Subcutaneous adipose tissue (tissue), 4 donors: ENCODE measurements around the gene PNKP. TPM values are rescaled to one million over a fixed set of nuclear protein-coding genes. Genes with fewer than 3 reads are reported as not detected.

ENCODE experiments used
- CTCF ChIP-seq: fragments of 450-650 bp; IDR thresholded peaks from one replicate; pipeline ENCODE4 v1.5.1; 2016; ENCODE audit warnings: low read depth, mild to moderate bottlenecking, control low read depth, antibody characterized with exemption, moderate library complexity
- small RNA-seq: library from RNA; depleted of rRNA; stranded (forward); fragments of <200 nt; gene quantifications from one replicate; pipeline ENCODE3, GENCODE V24; 2016
- total RNA-seq, 4 donors: library from RNA; depleted of rRNA; stranded (reverse); fragments of >200 nt; gene quantifications; one replicate each; pipeline ENCODE4 v1.1.0, GENCODE V29; 2016

PNKP gene
- total RNA-seq, 4 donors from 2014 or later: 25.9 to 48.0 (median 38.7) TPM

GRCh38 chr19:49811328-49811727, 56.0 kb downstream of the PNKP start:
- TF ChIP-seq CTCF: no peak

Small RNA genes lying within 50 kb of the gene (small RNA-seq; reads per million reads assigned to genes)
- gene MIR4749: not detected

Other genes with a start within 250 kb of the PNKP start
- 100 to 1,000 TPM in 2 of 4 donors, 10 to 100 TPM in 2; 62.9 to 113 (median 101) TPM for gene RRAS, start 227.4 kb downstream of the PNKP start, total RNA-seq
- 10 to 100 TPM in 3 of 4 donors, 1 to 10 TPM in 1; 8.8 to 33.3 (median 11.3) TPM for gene SCAF1, start 225.4 kb downstream of the PNKP start, total RNA-seq
- 10 to 100 TPM; 21.8 to 66.5 (median 39.0) TPM for gene IRF3, start 201.7 kb downstream of the PNKP start, total RNA-seq
- 1 to 10 TPM; 2.1 to 7.9 (median 3.3) TPM for gene BCL2L12, start 201.6 kb downstream of the PNKP start, total RNA-seq
- 100 to 1,000 TPM in 1 of 4 donors, 10 to 100 TPM in 3; 63.8 to 104 (median 78.2) TPM for gene PRMT1, start 190.3 kb downstream of the PNKP start, total RNA-seq
- gene ADM5, start 178.0 kb downstream of the PNKP start, total RNA-seq: 1 to 10 TPM in 3 of 4 donors, not detected in 1; 1.0 to 2.6 (median 2.1) TPM
- 1 to 10 TPM in 1 of 4 donors, under 1 TPM in 2, not detected in 1; 0.38 to 2.6 (median 0.85) TPM for gene CPT1C, start 176.5 kb downstream of the PNKP start, total RNA-seq
- 1 to 10 TPM in 1 of 4 donors, under 1 TPM in 3; 0.49 to 2.8 (median 0.59) TPM for gene TSKS, start 104.3 kb downstream of the PNKP start, total RNA-seq
- gene AP2A1, start 100.6 kb downstream of the PNKP start, total RNA-seq: 100 to 1,000 TPM in 1 of 4 donors, 10 to 100 TPM in 3; 48.9 to 112 (median 57.9) TPM
- 10 to 100 TPM in 3 of 4 donors, 1 to 10 TPM in 1; 6.7 to 18.6 (median 13.3) TPM for gene FUZ, start 54.3 kb downstream of the PNKP start, total RNA-seq
- 10 to 100 TPM; 15.2 to 30.5 (median 16.4) TPM for gene MED25, start 49.3 kb downstream of the PNKP start, total RNA-seq
- gene PTOV1, start 16.4 kb downstream of the PNKP start, total RNA-seq: 10 to 100 TPM; 39.3 to 65.9 (median 44.2) TPM
- gene AKT1S1, start 9.8 kb upstream of the PNKP start, total RNA-seq: 10 to 100 TPM in 2 of 4 donors, 1 to 10 TPM in 2; 5.5 to 20.3 (median 9.1) TPM
- 10 to 100 TPM; 19.2 to 60.8 (median 29.1) TPM for gene TBC1D17, start 10.1 kb upstream of the PNKP start, total RNA-seq
- 1 to 10 TPM in 1 of 4 donors, under 1 TPM in 1, not detected in 2; 0.22 to 9.3 TPM for gene IL4I1, start 29.3 kb upstream of the PNKP start, total RNA-seq
- 10 to 100 TPM; 10.9 to 41.6 (median 17.6) TPM for gene ATF5, start 61.6 kb upstream of the PNKP start, total RNA-seq
- gene NUP62, start 61.9 kb upstream of the PNKP start, total RNA-seq: 10 to 100 TPM; 25.8 to 29.2 (median 27.6) TPM
- 1 to 10 TPM in 3 of 4 donors, under 1 TPM in 1; 0.65 to 6.6 (median 2.7) TPM for gene SIGLEC11, start 93.6 kb upstream of the PNKP start, total RNA-seq
- 10 to 100 TPM; 16.5 to 29.8 (median 26.8) TPM for gene VRK3, start 157.8 kb upstream of the PNKP start, total RNA-seq
- gene ZNF473, start 158.4 kb upstream of the PNKP start, total RNA-seq: 10 to 100 TPM in 2 of 4 donors, 1 to 10 TPM in 2; 8.0 to 12.4 (median 9.5) TPM